CD4-positive, alpha-beta T cell (primary cell): ENCODE results near the gene CPZ. TPM values are rescaled to one million over a fixed set of nuclear protein-coding genes. Genes with fewer than 3 reads are reported as not detected.
"Not testable (repeated sequence)": the region's sequence is repeated elsewhere in the genome, so short reads cannot be mapped to it uniquely, and the experiment has no call there.

Source experiments
- ATAC-seq: fragments of 200-7000 bp; cut with Tn5 transposase; one replicate; pipeline ENCODE4 v1.10.0; 2022; ENCODE audit warnings: mild to moderate bottlenecking; ENCODE audit not compliant: poor library complexity
- CTCF ChIA-PET: fragments of 350-600 bp; sonication (Branson Sonifier 250); formaldehyde crosslinking; loops from one replicate; lab custom pipeline; 2021; ENCODE audit warnings: antibody characterized with exemption, inconsistent platforms; lab: Charles Lee
- POLR2A ChIA-PET: fragments of 350-600 bp; sonication (Branson Sonifier 250); formaldehyde crosslinking; loops from one replicate; lab custom pipeline; 2021; ENCODE audit warnings: antibody characterized with exemption, inconsistent platforms; lab: Charles Lee
- DNase-seq, 14 experiments: peaks; one replicate each; pipeline ENCODE4 v3.0.0-alpha.2; 2013 to 2020; ENCODE audit warnings: mixed read lengths in 2 of 14
- H3K27ac ChIP-seq, 2 donors: one replicate each; pipeline versions ENCODE4 v1.5.1 to v1.7.0; 2013; ENCODE audit warnings: low read length in 2 of 2, low read depth in 1 of 2, mild to moderate bottlenecking in 1 of 2
- H3K27me3 ChIP-seq, 2 experiments: 1 replicate in 1 of 2; 2 replicates in 1 of 2; pipeline versions ENCODE4 v1.6.1 to v1.7.0; 2013; ENCODE audit warnings: low read length in 2 of 2, control low read depth in 1 of 2, mild to moderate bottlenecking in 1 of 2, moderate library complexity in 1 of 2; ENCODE audit not compliant: insufficient read depth in 2 of 2, control insufficient read depth in 1 of 2
- H3K36me3 ChIP-seq: one replicate; pipeline ENCODE4 v1.6.1; 2013; ENCODE audit warnings: low read length, control low read depth; ENCODE audit not compliant: insufficient read depth
- H3K4me1 ChIP-seq: one replicate; pipeline ENCODE4 v1.6.1; 2013; ENCODE audit warnings: low read length, control low read depth; ENCODE audit not compliant: insufficient read depth
- H3K4me3 ChIP-seq: one replicate; pipeline ENCODE4 v1.5.1; 2013; ENCODE audit warnings: mild to moderate bottlenecking, low read length, moderate library complexity
- H3K9me3 ChIP-seq, 2 experiments: 1 replicate in 1 of 2; 2 replicates in 1 of 2; pipeline versions ENCODE4 v1.6.1 to v1.7.0; 2013; ENCODE audit warnings: low read length in 2 of 2, mild to moderate bottlenecking in 2 of 2, control low read depth in 1 of 2, moderate library complexity in 1 of 2; ENCODE audit not compliant: control insufficient read depth in 1 of 2, insufficient read depth in 1 of 2
- H3K27ac Mint-ChIP-seq: one replicate; pipeline ENCODE4 v1.8.0; 2020; ENCODE audit warnings: mixed read lengths
- H3K27me3 Mint-ChIP-seq: one replicate; pipeline ENCODE4 v1.8.0; 2021; ENCODE audit warnings: mixed read lengths
- H3K36me3 Mint-ChIP-seq: one replicate; pipeline ENCODE4 v1.8.0; 2021; ENCODE audit warnings: low read depth, mixed read lengths
- H3K4me1 Mint-ChIP-seq: one replicate; pipeline ENCODE4 v1.8.0; 2021; ENCODE audit warnings: low read depth, mixed read lengths
- H3K4me3 Mint-ChIP-seq: one replicate; pipeline ENCODE4 v1.8.0; 2020; ENCODE audit warnings: mild to moderate bottlenecking, mixed read lengths
- H3K9me3 Mint-ChIP-seq: one replicate; pipeline ENCODE4 v1.8.0; 2020; ENCODE audit warnings: mixed read lengths
- intact Hi-C, 2 experiments: fragments of 100-400 bp; cut with DNase I in 1 of 2; cut with micrococcal nuclease in 1 of 2; formaldehyde crosslinking; loops; one replicate each; pipeline versions ENCODE4 v1.15.1 to v1.9.0; 2023 to 2025; cut with DNase I, micrococcal nuclease
- total RNA-seq, 174 experiments: library from RNA in 2 of 174; stranded (reverse) in 2 of 174; gene quantifications; one replicate each; pipeline ENCODE4 v1.2.3 and lab custom pipeline; 2021 to 2026
- TF ChIP-seq, protein P1 (sequence below): fragments of 200-600 bp; IDR thresholded peaks from one replicate; pipeline ENCODE4 v1.8.0; 2022; ENCODE audit warnings: antibody characterized with exemption, mild to moderate bottlenecking

The CPZ gene
- total RNA-seq, 2 experiments from 2014 or later, result not detected

DNA sequence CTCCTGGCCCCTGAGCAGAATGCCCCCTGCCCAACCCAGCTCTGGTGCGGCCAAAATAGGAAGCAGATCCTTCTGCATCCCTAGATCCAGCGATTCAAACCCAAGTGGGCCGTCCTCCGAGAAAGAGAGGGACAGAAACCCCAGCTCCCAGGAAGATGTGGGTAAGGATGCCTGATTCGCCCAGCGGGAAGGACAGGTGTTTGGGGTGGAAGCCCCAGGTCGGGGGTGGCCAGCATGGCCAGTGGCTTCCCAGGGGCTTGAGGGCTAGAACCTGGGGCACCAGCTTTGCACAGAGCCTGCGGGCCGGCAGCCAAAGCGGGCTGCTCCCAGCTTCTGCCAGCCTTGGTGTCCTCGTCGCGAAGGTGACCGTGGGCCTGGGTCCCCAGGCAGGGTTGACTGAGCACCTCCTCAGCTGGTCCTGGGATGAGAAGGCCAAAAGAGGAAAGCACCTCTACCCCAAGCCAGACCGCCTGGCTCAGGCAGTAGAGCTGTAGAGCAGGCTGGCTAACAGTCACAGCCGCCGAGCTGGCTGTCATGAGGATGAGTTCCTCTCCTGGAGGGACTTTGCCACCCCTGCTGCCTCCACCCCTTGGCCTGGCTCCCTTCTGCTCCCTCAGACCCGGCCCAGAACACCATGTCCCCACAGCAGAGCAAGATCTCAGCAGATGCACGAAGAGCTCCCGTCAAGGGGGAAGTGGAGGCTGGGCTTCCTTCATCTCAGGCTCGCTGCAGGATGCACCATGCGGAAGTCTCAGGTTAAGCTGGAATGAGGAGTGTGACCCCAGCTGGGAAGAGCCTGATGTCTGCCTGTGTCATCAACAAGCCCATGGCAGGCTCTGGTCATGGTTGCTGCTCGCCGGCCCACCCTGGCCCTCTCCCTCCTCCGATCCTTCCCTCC, 59.9 kb downstream of the CPZ start:
- intact Hi-C loops, result no loop called here
- Histone ChIP-seq H3K9me3 (peaks cover 0 to 42% of the 10 kb centered on the region in 2 experiments), H3K4me3 (no peak overlapping the region), H3K27ac (no peak overlapping the region), H3K4me1 (no peaks in the 10 kb centered on the region), H3K27me3 (no peaks in the 10 kb centered on the region), H3K36me3 (no peaks in the 10 kb centered on the region)
- H3K4me3 Mint-ChIP-seq, result no peak overlapping the region
- no peaks in the 10 kb centered on the region for H3K27me3 Mint-ChIP-seq
- DNase-seq (peak in 1 of 14 experiments; percentile 3), ATAC-seq (no peak)
- peaks cover 4% of the 10 kb centered on the region for H3K9me3 Mint-ChIP-seq
- no peak overlapping the region for H3K27ac Mint-ChIP-seq
- CTCF ChIA-PET, result no interaction called here
- POLR2A ChIA-PET, result no interaction called here
- no peaks in the 10 kb centered on the region for H3K4me1 Mint-ChIP-seq
- TF ChIP-seq, protein P1, sequence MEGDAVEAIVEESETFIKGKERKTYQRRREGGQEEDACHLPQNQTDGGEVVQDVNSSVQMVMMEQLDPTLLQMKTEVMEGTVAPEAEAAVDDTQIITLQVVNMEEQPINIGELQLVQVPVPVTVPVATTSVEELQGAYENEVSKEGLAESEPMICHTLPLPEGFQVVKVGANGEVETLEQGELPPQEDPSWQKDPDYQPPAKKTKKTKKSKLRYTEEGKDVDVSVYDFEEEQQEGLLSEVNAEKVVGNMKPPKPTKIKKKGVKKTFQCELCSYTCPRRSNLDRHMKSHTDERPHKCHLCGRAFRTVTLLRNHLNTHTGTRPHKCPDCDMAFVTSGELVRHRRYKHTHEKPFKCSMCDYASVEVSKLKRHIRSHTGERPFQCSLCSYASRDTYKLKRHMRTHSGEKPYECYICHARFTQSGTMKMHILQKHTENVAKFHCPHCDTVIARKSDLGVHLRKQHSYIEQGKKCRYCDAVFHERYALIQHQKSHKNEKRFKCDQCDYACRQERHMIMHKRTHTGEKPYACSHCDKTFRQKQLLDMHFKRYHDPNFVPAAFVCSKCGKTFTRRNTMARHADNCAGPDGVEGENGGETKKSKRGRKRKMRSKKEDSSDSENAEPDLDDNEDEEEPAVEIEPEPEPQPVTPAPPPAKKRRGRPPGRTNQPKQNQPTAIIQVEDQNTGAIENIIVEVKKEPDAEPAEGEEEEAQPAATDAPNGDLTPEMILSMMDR, result no peak
- H3K36me3 Mint-ChIP-seq, result no peaks in the 10 kb centered on the region

DNA sequence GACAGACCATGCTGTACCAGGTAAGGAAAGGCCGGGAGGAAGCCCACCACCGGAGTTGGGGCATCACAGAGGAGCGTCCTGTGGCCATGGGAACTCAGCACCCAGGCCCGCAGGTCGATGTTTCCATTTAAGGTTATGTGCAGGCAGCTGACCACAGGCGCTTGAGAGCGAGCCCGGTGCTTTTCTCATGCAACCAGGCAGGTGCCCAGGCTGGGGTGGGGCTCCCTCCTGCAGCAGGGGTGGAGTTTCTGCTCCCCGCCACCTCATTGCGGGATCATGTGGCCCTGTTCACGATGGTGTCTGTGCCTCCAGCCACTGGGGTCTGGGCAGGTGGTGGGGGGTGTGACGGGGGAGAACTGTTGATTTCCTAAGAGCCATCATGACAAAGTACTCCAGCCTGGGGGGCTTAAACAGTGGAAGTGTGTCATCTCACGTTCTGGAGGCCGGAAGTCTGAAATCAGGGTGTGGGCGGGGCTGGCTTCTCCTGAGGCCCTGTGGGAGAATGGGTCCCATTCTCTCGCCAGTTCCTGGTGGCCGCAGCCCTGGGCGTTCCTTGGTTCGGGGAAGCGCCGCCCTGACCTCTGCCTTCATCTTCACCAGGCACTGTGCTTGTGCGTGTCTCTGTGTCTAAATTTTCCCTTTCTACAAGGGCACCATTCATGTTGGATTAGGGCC, 60.9 kb downstream of the CPZ start:
- POLR2A ChIA-PET, result no interaction called here

DNA sequence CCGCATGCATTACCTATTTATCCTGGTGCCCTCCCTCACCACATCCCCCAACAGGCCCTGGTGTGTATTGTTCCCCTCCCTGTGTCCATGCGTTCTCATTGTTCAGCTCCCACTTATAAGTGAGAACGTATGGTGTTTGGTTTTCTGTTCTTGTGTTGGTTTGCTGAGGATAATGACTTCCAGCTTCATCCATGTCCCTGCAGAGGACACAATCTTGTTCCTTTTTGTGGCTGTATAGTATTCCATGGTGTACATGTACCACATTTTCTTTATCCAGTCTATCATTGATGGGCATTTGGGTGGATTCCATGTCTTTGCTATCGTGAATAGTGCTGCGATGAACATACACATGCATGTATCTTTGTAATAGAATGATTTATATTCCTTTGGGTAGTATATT, 61.6 kb downstream of the CPZ start:
- H3K27me3 Mint-ChIP-seq, result peaks cover 11% of the 10 kb centered on the region
- H3K9me3 Mint-ChIP-seq, intact Hi-C loops, H3K4me1 ChIP-seq, H3K27ac ChIP-seq, H3K36me3 Mint-ChIP-seq, DNase-seq, ATAC-seq, POLR2A ChIA-PET, H3K27ac Mint-ChIP-seq, H3K4me3 ChIP-seq, H3K4me1 Mint-ChIP-seq, H3K27me3 ChIP-seq, H3K36me3 ChIP-seq, CTCF ChIA-PET, H3K4me3 Mint-ChIP-seq: not testable (repeated sequence)
- H3K9me3 ChIP-seq, result peaks cover 0 to 39% of the 10 kb centered on the region in 2 experiments

More for the DNA sequence above, 60.9 kb downstream of the CPZ start:
- no peaks in the 10 kb centered on the region for H3K4me1 Mint-ChIP-seq
- Histone ChIP-seq H3K27me3 (no peaks in the 10 kb centered on the region), H3K27ac (no peak overlapping the region), H3K4me1 (no peaks in the 10 kb centered on the region), H3K4me3 (no peak overlapping the region), H3K9me3 (peaks cover 0 to 43% of the 10 kb centered on the region in 2 experiments), H3K36me3 (no peaks in the 10 kb centered on the region)
- H3K27me3 Mint-ChIP-seq, result peaks cover 10% of the 10 kb centered on the region
- H3K36me3 Mint-ChIP-seq, result no peaks in the 10 kb centered on the region
- intact Hi-C loops, result no loop called here
- peaks cover 4% of the 10 kb centered on the region for H3K9me3 Mint-ChIP-seq
- CTCF ChIA-PET, result no interaction called here
- peak in 1 of 14 experiments; percentile 2 for DNase-seq
- no peak for ATAC-seq
- TF ChIP-seq, protein P1, result no peak
- H3K4me3 Mint-ChIP-seq, result no peak overlapping the region
- H3K27ac Mint-ChIP-seq, result no peak overlapping the region
